ENCODE results near the gene IQSEC1. TPM values are rescaled to one million over a fixed set of nuclear protein-coding genes. Genes with fewer than 3 reads are reported as not detected.

The IQSEC1 gene
- polyA plus RNA-seq, 3 donors: 9.5 to 36.8 (median 26.8) TPM

- H3K27ac ChIP-seq (ENCODE audit: low read depth, low read length): peak overlapping the region; percentile 36
- WGBS, 3 donors: 37 to 80% (median 45%) methylated on average over 18 of the region's 18 CpGs
Measured at GRCh38 chr3:13015286-13016082, 57.7 kb downstream of the IQSEC1 start.

DNA sequence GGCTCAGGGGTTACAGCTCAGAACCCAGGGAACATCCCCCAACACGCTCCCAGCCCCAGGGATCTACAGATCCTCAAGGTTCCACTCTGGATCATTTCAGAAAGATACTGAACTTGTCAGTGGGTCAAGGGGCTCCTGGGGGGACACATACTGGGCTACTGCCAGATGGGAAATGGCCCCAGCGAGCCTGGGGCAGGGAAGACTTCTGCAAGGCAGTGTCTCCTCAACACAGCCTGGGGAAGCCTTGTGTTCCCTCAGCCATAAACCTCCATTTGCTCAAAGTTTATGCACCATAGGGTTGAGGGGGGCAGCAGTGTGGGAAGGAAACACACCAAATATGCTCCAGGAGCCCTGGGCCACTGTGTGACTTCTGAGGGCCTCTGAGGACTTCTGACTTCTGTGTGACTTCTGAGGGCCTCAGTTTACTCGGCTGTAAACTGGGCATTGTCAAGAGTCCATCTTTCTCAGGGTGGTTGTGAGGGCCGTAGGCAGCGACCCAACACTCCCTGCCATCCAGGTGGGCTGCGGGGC, 58.4 kb downstream of the IQSEC1 start:
- 57 to 79% (median 63%) methylated on average over 6 of the region's 6 CpGs for WGBS, 3 donors
- H3K27ac ChIP-seq (ENCODE audit: low read depth, low read length): peak overlapping the region; percentile 36

- H3K27ac ChIP-seq (ENCODE audit: low read depth, low read length): no peak overlapping the region
- 81 to 89% (median 86%) methylated on average over 7 of the region's 7 CpGs for WGBS, 3 donors
Measured at GRCh38 chr3:13013994-13014754, 59.1 kb downstream of the IQSEC1 start.

- WGBS, 3 donors: 94 to 97% (median 96%) methylated on average over 3 of the region's 3 CpGs
- H3K27ac ChIP-seq (ENCODE audit: low read depth, low read length): no peak overlapping the region
Measured at GRCh38 chr3:13013566-13013965, 59.7 kb downstream of the IQSEC1 start.

DNA sequence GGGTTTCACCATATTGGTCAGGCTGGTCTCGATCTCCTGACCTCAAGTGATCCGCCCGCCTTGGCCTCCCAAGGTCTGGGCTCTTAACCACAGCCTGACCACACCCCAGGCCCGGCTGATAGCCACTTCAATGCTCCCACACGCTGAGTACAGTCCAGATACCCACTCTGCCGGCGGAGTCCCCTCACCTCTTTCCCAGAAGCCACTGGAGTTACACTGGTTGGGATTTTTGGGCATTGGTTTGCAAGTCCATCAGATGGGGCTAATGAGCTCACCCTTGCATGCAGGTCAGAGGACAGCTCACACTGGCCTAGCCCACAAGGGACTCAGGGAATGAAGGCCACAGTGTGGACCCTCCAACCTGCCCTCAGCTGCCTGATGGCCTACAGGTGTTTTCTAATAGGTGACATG, 60.1 kb downstream of the IQSEC1 start:
- 80 to 95% (median 81%) methylated on average over 7 of the region's 7 CpGs for WGBS, 3 donors
- no peak overlapping the region for H3K27ac ChIP-seq (ENCODE audit: low read depth, low read length)

DNA sequence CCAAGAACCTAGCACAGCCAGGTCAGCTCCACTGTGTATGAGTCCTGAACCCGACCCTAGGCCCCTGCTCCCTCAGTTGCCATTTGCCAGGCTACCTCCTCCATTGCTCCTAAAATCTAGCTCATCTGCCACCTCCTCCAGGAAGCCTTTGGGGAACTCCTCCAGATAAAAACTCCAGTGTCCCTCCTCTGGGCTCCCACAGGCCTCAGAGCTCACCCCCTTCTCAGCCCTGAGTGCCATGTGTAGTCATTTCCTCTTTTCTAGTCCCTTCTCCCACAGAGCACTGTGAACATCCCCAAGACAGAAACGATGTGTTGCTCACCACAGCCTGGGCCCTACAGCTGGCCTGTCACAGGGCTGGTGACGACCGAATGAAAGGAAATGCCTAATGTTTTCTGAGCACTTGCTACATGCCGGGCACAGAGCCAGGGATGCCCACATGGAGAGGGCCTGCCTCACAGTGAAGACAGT, 61.0 kb downstream of the IQSEC1 start:
- H3K27ac ChIP-seq (ENCODE audit: low read depth, low read length): peak overlapping the region; percentile 73
- 38 to 55% (median 41%) methylated on average over 5 of the region's 5 CpGs for WGBS, 3 donors

DNA sequence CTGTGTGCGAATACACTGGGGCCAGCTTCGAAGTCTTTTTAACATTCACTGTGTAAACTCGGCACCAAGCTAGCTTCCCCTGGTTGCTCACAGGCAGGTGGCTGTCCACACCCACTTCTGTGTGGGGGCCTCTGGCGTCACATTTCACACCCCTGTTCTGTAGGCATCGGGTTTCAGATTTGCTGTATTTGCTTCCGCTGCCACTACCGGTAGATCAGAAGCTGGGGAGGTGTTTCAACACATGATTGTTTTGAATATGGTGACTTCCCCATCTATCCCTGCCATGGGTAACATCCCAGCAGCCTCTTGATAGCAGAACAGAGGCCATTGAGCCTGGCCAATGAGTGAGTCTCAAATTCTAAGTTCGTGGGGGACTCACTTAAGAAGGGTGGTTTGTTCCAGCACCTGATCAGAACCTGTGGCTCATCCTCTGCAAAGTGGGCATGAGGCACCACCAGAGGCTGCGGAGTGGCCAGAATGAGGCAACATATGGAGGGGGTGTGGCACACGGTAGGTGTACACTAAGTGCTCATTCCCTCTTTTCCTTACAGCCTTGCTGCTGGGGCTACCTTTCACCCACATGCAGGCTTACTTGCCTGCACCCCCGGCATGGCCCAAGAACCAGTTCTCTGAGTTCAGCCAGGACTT, 61.5 kb downstream of the IQSEC1 start:
- H3K27ac ChIP-seq (ENCODE audit: low read depth, low read length): peak overlapping the region; percentile 73
- WGBS, 3 donors: 54 to 69% (median 61%) methylated on average over 11 of the region's 11 CpGs

DNA sequence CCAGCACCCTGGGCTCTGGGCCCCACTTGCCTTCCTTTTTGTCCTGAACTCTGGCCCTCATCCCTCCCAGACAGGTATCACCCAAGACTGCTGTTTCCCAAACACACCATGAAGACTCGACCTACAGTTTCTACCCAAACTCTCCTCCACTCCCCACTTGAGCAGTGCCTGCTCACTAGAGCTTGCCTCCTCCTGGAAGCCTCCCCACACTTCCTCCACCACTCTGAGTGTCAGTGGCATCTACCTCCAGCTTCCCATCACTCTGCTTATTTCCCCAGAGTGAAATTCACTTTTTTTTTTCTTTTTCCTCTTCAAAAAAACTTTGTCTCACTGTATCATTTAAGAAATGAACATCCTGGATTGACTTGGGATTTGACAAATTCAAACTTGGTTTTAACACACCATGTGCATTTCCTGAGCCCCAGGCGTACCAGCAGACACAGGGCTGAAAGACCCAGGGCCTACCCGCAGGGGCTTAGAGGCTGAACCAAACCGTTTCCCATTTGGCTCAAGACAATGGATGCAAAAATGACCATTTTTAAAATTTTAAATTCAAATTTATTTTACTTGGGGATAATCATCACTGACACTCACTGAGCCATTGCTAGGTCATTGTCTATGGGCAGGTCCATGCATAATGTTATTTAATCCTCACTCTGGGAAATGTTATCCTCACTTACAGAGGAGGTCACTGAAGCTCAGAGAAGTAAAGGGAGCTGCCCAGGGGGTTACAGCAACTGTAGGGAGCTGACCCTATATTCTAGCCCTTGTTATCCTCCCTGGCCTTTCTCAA, 62.3 kb downstream of the IQSEC1 start:
- no peak overlapping the region for H3K27ac ChIP-seq (ENCODE audit: low read depth, low read length)

GRCh38 chr3:13009946-13010315, 63.3 kb downstream of the IQSEC1 start:
- no peak overlapping the region for H3K27ac ChIP-seq (ENCODE audit: low read depth, low read length)
- 87 to 97% (median 88%) methylated on average over 7 of the region's 7 CpGs for WGBS, 3 donors

More for the DNA sequence above, 62.3 kb downstream of the IQSEC1 start:
- WGBS, 3 donors: 68 to 79% (median 70%) methylated on average over 4 of the region's 4 CpGs

DNA sequence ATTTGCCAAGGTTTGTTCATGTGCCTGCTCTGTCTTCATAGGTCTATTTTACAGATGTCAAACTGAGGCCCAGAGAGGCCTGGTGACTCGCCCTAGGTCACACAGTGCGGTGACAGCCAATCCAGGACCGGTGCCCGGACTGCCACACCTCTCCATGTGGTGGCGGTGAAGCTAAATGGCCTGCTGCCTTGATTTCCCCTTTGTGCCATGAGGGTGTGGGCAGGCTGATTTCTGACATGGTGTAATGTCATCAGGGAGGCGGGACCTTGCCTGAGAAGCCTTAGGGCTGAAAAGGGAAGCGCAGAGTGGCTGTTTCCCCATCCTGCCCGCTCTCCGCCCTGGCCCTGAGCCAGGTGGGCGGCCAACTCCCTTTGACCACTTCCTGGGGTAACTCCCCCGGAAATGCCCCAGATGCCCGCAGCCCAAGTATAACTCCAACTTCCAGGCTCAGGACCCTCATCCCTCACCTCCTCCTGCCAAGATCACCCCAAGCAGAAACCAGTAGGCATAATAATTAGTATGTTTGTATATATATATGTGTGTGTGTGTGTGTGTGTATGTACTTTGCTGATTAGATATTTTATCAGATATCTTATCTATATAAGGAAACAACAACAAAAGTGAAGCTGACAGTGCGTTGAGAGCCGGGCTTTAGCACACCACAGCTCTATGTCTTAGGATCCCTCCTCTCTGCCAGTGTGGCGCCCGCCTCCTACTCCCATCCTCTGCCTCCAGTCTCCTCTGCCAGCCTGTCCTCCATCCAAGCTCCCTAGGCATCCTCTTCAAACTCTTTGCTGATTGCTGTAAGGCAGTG, 63.9 kb downstream of the IQSEC1 start:
- 51 to 81% (median 52%) methylated on average over 16 of the region's 16 CpGs for WGBS, 3 donors
- no peak overlapping the region for H3K27ac ChIP-seq (ENCODE audit: low read depth, low read length)

- no peak overlapping the region for H3K27ac ChIP-seq (ENCODE audit: low read depth, low read length)
- 60 to 75% (median 67%) methylated on average over 17 of the region's 17 CpGs for WGBS, 3 donors
Measured at GRCh38 chr3:13008155-13008995, 64.9 kb downstream of the IQSEC1 start.

- 66 to 84% (median 67%) methylated on average over 16 of the region's 16 CpGs for WGBS, 3 donors
- no peak overlapping the region for H3K27ac ChIP-seq (ENCODE audit: low read depth, low read length)
Measured at GRCh38 chr3:13007251-13007941, 65.8 kb downstream of the IQSEC1 start.

- no peak overlapping the region for H3K27ac ChIP-seq (ENCODE audit: low read depth, low read length)
- WGBS, 3 donors: 89 to 94% (median 93%) methylated on average over 17 of the region's 17 CpGs
Measured at GRCh38 chr3:13006216-13006990, 66.8 kb downstream of the IQSEC1 start.

DNA sequence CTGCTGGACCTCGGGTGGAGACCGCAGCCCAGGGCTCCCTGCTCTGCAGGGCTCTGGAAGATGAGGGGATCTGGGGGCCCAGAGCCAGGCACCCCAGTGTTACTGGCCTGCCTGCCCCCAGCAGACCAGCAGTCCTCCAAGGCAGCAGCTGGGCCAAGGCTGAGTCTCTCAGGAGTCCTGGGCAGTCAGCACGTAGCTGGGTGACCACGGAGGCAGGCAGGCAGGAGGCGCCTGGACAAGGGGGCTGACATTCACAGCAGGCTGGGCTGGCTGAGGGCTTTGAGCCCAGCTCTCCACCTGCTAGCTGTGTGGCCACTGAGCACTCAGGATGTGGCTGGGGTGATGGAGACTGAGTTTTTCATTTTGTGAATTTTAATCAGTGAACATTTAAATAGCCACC, 67.9 kb downstream of the IQSEC1 start:
- 81 to 86% (median 86%) methylated on average over 5 of the region's 5 CpGs for WGBS, 3 donors
- no peak overlapping the region for H3K27ac ChIP-seq (ENCODE audit: low read depth, low read length)

DNA sequence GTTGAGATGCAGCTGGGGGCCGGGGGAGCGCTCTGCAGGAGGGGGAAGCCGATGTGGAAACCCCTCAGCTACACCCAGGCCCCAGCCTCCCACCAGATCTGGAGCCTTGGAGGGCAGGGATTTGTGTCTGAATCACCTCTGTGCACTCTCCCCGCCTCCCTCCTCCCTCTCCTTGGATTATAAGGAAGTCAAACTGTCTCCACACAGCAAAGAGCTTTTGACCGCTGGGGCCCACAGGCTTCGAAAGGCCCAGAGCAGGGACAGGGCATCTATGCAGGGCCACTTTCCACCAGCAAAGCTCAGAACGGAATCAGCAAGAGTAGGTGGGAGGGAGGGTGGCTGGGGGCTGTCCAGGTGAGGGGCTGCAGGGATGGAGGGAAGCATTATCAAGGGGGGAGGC, 68.9 kb downstream of the IQSEC1 start:
- 75 to 95% (median 84%) methylated on average over 7 of the region's 7 CpGs for WGBS, 3 donors
- H3K27ac ChIP-seq (ENCODE audit: low read depth, low read length): no peak overlapping the region

All from adipose tissue (tissue), 3 donors.